ENCODE results near the gene ARL3. TPM values are rescaled to one million over a fixed set of nuclear protein-coding genes. Genes with fewer than 3 reads are reported as not detected.
"Not testable (repeated sequence)": the region's sequence is repeated elsewhere in the genome, so short reads cannot be mapped to it uniquely, and the experiment has no call there.

ARL3 gene
- total RNA-seq = 3.2 and 4.4 TPM in 2 replicates

- peak; percentile 93 to 99 for DNase-seq (ENCODE audit: low read depth in 2 of 2)
These were observed at the start of gene ARL3 for GRCh38 chr10:102713814-102714620. TSS of gene ARL3 (minus strand) at chr10:102714397. CDS start at chr10:102714275, 122 bp downstream.

- no peak for DNase-seq (ENCODE audit: low read depth in 2 of 2)
These were observed 48.9 kb upstream of the ARL3 start for GRCh38 chr10:102763037-102763607.

- no peak for DNase-seq (ENCODE audit: low read depth in 2 of 2)
These were observed 48.3 kb upstream of the ARL3 start for GRCh38 chr10:102762401-102763015.

GRCh38 chr10:102761981-102762380 is 47.8 kb upstream of the ARL3 start:
- DNase-seq (ENCODE audit: low read depth in 2 of 2) = no peak

GRCh38 chr10:102759497-102760210 is 45.5 kb upstream of the ARL3 start:
- DNase-seq (ENCODE audit: low read depth in 2 of 2) = no peak

- not testable (repeated sequence) for DNase-seq (ENCODE audit: low read depth in 2 of 2)
These were observed 44.7 kb upstream of the ARL3 start for GRCh38 chr10:102758933-102759262.

GRCh38 chr10:102758240-102758932 is 44.2 kb upstream of the ARL3 start:
- DNase-seq (ENCODE audit: low read depth in 2 of 2) = peak; percentile 39 to 59

GRCh38 chr10:102757323-102757722 is 43.1 kb upstream of the ARL3 start:
- DNase-seq (ENCODE audit: low read depth in 2 of 2) = no peak

GRCh38 chr10:102753718-102754117 is 39.5 kb upstream of the ARL3 start:
- no peak for DNase-seq (ENCODE audit: low read depth in 2 of 2)

- DNase-seq (ENCODE audit: low read depth in 2 of 2) = peak; percentile 69 to 81
These were observed 38.9 kb upstream of the ARL3 start for GRCh38 chr10:102752934-102753664.

- DNase-seq (ENCODE audit: low read depth in 2 of 2) = no peak
These were observed 38.2 kb upstream of the ARL3 start for GRCh38 chr10:102752266-102752930.

GRCh38 chr10:102745157-102745556 is 31.0 kb upstream of the ARL3 start:
- DNase-seq (ENCODE audit: low read depth in 2 of 2) = no peak

GRCh38 chr10:102744374-102745051 is 30.3 kb upstream of the ARL3 start:
- DNase-seq (ENCODE audit: low read depth in 2 of 2) = peak in 1 of 2 donors; percentile 44

GRCh38 chr10:102743588-102744373 is 29.6 kb upstream of the ARL3 start, which contains the start of gene WBP1L:
TSS of gene WBP1L (plus strand) at chr10:102743948. CDS start at chr10:102744054, 106 bp downstream.
- peak; percentile 98 to 99 for DNase-seq (ENCODE audit: low read depth in 2 of 2)

GRCh38 chr10:102743078-102743587 is 28.9 kb upstream of the ARL3 start:
- no peak for DNase-seq (ENCODE audit: low read depth in 2 of 2)

GRCh38 chr10:102742313-102742712 is 28.1 kb upstream of the ARL3 start:
- not testable (repeated sequence) for DNase-seq (ENCODE audit: low read depth in 2 of 2)

GRCh38 chr10:102741726-102742237 is 27.6 kb upstream of the ARL3 start:
- DNase-seq (ENCODE audit: low read depth in 2 of 2) = peak in 1 of 2 donors; percentile 78

- no peak for DNase-seq (ENCODE audit: low read depth in 2 of 2)
These were observed 26.0 kb upstream of the ARL3 start for GRCh38 chr10:102740229-102740628.
